NCI-H2227 (cell line): ENCODE data around the gene GFER.
"Not testable (repeated sequence)": the region's sequence is repeated elsewhere in the genome, so short reads cannot be mapped to it uniquely, and the experiment has no call there.

Experiments used
- DNase-seq: peaks from one replicate; lab custom pipeline; 2025; ENCODE audit not compliant: unreplicated experiment; lab: John Stamatoyannopoulos, UW

The GFER gene

GRCh38 chr16:1957434-1958142 lies 26.4 kb upstream of the GFER start:
- not testable (repeated sequence) for DNase-seq

- DNase-seq = not testable (repeated sequence)
Measured at GRCh38 chr16:1958143-1958491, 25.9 kb upstream of the GFER start.

GRCh38 chr16:1958715-1959268 lies 25.2 kb upstream of the GFER start:
- DNase-seq = no peak

- peak; percentile 92 for DNase-seq
Measured at GRCh38 chr16:1959269-1960039, 24.5 kb upstream of the GFER start, which contains the start of gene NDUFB10. NDUFB10 (plus strand) TSS chr16:1959538; CDS start chr16:1959625, 87 bp downstream.

GRCh38 chr16:1960665-1961630 lies 23.0 kb upstream of the GFER start:
- peak; percentile 52 for DNase-seq

- DNase-seq = no peak
Measured at GRCh38 chr16:1961651-1962067, 22.3 kb upstream of the GFER start.

GRCh38 chr16:1962161-1963153 lies 21.5 kb upstream of the GFER start:
- DNase-seq = not testable (repeated sequence)

GRCh38 chr16:1963806-1964505 lies 20.0 kb upstream of the GFER start:
- peak; percentile 53 for DNase-seq

- DNase-seq = peak; percentile 99
Measured at GRCh38 chr16:1964506-1965395, 19.2 kb upstream of the GFER start, which contains the start of gene RPS2. RPS2 (minus strand) TSS chr16:1964826; CDS start chr16:1964625, 201 bp downstream.

- DNase-seq = peak; percentile 31
Measured at GRCh38 chr16:1965396-1966001, 18.5 kb upstream of the GFER start.

- DNase-seq = no peak
Measured at GRCh38 chr16:1966460-1966859, 17.5 kb upstream of the GFER start, which contains the start of gene RNF151. RNF151 (plus strand) TSS chr16:1966856; CDS start chr16:1966882, 26 bp downstream.

- no peak for DNase-seq
Measured at GRCh38 chr16:1968146-1968953, 15.6 kb upstream of the GFER start.

- DNase-seq = peak; percentile 98
Measured at GRCh38 chr16:1971796-1972489, 12.1 kb upstream of the GFER start, which contains the start of gene TBL3. TBL3 (plus strand) TSS chr16:1972053; CDS start chr16:1972165, 112 bp downstream.

GRCh38 chr16:1972490-1972877 lies 11.5 kb upstream of the GFER start:
- peak; percentile 49 for DNase-seq

GRCh38 chr16:1973461-1974156 lies 10.4 kb upstream of the GFER start:
- no peak for DNase-seq
